ENCODE measurements around the gene EEIG1.
"Not testable (repeated sequence)": the region's sequence is repeated elsewhere in the genome, so short reads cannot be mapped to it uniquely, and the experiment has no call there.

EEIG1 gene

DNA sequence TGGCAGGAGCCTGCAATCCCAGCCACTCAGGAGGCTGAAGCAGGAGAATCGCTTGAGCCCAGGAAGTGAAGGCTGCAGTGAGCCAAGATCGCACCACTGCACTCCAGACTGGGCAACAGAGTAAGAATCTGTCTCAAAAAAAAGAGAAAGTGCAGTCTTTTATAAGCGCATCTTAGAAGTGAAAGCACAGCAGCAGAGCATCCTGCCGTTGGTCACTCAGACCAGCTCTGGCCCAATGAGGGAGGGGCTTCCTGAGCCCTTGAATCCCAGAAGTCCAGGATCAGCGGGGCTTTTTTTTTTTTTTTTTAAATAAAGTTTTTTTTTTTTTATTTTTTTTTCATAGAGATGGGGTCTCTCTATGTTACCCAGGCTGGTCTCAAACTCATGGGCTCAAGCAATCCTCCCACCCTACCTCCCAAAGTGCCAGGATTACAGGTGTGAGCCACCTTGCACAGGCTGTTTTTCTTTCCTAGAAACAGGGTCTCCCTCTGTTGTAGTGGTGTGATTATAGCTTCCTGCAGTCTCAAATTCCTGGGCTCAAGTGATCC, 44.0 kb upstream of the EEIG1 start:
- DNase-seq (ENCODE audit: extremely low spot score) = no peak
- TF ChIP-seq, protein P1, sequence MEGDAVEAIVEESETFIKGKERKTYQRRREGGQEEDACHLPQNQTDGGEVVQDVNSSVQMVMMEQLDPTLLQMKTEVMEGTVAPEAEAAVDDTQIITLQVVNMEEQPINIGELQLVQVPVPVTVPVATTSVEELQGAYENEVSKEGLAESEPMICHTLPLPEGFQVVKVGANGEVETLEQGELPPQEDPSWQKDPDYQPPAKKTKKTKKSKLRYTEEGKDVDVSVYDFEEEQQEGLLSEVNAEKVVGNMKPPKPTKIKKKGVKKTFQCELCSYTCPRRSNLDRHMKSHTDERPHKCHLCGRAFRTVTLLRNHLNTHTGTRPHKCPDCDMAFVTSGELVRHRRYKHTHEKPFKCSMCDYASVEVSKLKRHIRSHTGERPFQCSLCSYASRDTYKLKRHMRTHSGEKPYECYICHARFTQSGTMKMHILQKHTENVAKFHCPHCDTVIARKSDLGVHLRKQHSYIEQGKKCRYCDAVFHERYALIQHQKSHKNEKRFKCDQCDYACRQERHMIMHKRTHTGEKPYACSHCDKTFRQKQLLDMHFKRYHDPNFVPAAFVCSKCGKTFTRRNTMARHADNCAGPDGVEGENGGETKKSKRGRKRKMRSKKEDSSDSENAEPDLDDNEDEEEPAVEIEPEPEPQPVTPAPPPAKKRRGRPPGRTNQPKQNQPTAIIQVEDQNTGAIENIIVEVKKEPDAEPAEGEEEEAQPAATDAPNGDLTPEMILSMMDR (IDR thresholded peaks at IDR 0.05; ENCODE audit: control extremely low read depth, extremely low read depth, low read depth, missing control alignments) = no peak
- ChIA-PET CTCF (interaction anchor here (1.3 to 28.2 kb wide), 7 partner anchors 9 to 74 kb away, joined by 4 to 615 read pairs (median 5); no protein-coding TSS in a partner anchor), POLR2A (interaction anchor here (0.6 kb wide), 1 partner anchor 25 kb away, joined by 8 read pairs; no protein-coding TSS in a partner anchor)

DNA sequence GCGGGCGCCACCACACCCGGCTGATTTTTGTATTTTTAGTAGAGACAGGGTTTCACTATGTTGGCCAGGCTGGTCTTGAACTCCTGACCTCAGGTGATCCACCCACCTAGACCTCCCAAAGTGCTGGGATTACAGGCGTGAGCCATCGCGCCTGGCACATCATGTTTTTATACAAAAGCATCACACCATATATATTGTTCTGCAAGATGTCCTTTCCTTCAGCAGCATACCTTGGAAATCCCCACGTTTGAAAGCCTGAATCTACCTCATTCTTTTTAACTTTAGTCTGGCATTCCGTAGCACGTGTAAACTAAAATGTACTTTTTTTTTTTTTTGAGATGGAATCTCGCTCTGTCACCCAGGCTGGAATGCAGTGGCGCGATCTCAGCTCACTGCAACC, 42.9 kb upstream of the EEIG1 start:
- POLR2A ChIA-PET; DNase-seq (ENCODE audit: extremely low spot score): not testable (repeated sequence)
- CTCF ChIA-PET = interaction anchor here (5.4 kb wide), 1 partner anchor 11 kb away, joined by 47 read pairs; no protein-coding TSS in a partner anchor

DNA sequence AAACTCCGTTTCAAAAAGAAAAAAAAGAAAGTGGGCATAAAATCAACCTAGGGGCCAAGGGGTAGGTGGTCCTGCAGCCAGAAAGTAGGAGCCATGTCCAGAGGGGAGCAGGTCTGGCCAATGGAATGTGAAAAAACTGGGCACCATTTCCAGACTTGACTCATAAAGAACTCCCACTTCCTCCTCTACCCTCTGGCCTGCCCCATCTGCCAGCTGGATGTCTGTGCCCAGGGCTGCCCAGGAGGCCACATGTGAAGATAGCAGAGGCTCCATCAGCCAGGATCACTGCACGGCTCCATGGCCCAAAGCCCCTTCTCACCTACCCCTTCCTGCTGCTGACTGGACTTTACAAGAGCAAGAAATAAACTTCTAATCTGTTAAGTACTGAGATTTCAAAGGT, 42.1 kb upstream of the EEIG1 start:
- TF ChIP-seq, protein P1 (IDR thresholded peaks at IDR 0.05; ENCODE audit: control extremely low read depth, extremely low read depth, low read depth, missing control alignments) = no peak
- ChIA-PET POLR2A (no interaction called here), CTCF (interaction anchor here (1.9 to 5.4 kb wide), 2 partner anchors 12 to 80 kb away, joined by 8 to 47 read pairs; no protein-coding TSS in a partner anchor)
- peak; percentile 2 for DNase-seq (ENCODE audit: extremely low spot score)

DNA sequence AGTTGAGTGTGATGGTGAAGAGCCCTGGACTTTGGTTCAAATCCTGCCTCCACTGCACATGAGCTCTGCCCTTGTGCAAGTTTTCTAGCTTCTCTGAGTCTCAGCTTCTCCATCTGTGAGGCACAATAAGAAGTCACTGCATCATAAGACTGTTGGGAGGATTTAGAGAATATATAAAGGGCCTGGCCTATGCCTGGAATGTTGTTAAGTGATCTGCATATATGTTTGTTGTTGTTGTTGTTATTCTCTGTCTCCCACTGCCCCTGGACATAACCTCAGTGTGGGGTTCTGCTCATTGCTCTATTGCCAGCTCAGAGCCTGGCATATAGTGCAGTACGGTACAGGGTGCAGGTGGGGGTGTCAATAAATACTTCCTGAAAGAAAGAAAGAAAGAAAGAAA, 40.3 kb upstream of the EEIG1 start:
- CTCF ChIA-PET = interaction anchor here (1.1 to 5.4 kb wide), 5 partner anchors 14 to 104 kb away, joined by 3 to 37 read pairs (median 4); no protein-coding TSS in a partner anchor
- TF ChIP-seq, protein P1 (IDR thresholded peaks at IDR 0.05; ENCODE audit: control extremely low read depth, extremely low read depth, low read depth, missing control alignments) = no peak
- DNase-seq (ENCODE audit: extremely low spot score) = no peak
- POLR2A ChIA-PET = no interaction called here

DNA sequence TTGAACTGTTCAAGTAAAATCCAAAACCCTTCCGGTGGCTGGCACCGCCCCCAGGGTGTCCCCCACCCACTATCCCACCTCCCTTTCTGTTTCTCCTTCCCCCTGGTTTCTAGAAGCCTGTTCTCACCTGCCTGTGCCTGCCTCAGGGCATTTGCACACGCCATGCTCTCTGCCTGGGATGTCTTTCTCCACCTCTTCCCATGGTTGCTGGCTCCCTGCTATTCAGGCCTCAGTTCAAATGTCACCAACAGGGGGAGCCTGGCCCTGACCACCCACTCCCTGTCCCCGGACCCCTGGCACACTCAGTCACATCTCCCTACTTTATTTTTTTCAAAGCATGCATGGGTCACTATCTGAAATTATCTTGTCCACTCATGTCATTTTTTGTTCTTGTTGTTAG, 39.9 kb upstream of the EEIG1 start:
- peak; percentile 9 for DNase-seq (ENCODE audit: extremely low spot score)
- CTCF ChIA-PET = interaction anchor here (1.1 to 5.4 kb wide), 7 partner anchors 14 to 104 kb away, joined by 3 to 37 read pairs (median 4); no protein-coding TSS in a partner anchor
- TF ChIP-seq, protein P1 (IDR thresholded peaks at IDR 0.05; ENCODE audit: control extremely low read depth, extremely low read depth, low read depth, missing control alignments) = no peak
- POLR2A ChIA-PET = no interaction called here

DNA sequence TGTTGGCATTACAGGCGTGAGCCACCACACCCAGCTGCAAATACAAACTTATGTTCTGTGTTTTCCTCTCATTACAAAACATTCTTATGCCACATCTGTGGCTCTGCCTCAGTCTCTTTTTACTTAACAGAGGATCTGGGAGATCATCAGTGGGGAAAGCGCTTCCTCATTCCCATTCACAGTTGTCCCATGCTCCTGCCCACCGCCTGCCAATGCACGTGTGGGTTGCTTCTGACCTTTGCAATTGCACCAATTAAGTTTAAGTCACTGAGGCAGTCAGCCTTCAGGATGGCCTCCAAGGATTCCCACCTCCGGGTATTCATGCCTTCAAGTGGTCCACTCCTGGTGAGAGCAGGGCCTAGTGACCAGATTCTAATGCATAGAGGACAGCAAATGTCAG, 34.9 kb upstream of the EEIG1 start:
- CTCF ChIA-PET = interaction anchor here (0.7 to 2.7 kb wide), 6 partner anchors 9 to 76 kb away, joined by 3 to 9 read pairs (median 4); no protein-coding TSS in a partner anchor
- POLR2A ChIA-PET = no interaction called here

More for the DNA sequence above, 34.9 kb upstream of the EEIG1 start:
- TF ChIP-seq, protein P1 (IDR thresholded peaks at IDR 0.05; ENCODE audit: control extremely low read depth, extremely low read depth, low read depth, missing control alignments) = no peak
- DNase-seq (ENCODE audit: extremely low spot score) = no peak

Measured in GM10248 (cell line).